ENCODE measurements around the gene VAC14.
"Not testable (repeated sequence)": the region's sequence is repeated elsewhere in the genome, so short reads cannot be mapped to it uniquely, and the experiment has no call there.

VAC14 gene

GRCh38 chr16:70680495-70681381, 120.2 kb downstream of the VAC14 start:
- Mint-ChIP-seq H3K4me1 (ENCODE audit: low read depth) (peaks cover 7% of the 10 kb centered on the region), H3K9me3 (no peaks in the 10 kb centered on the region), H3K27me3 (peaks cover 31% of the 10 kb centered on the region), H3K27ac (no peak overlapping the region), H3K4me3 (no peak overlapping the region), H3K36me3 (ENCODE audit: low read depth) (no peaks in the 10 kb centered on the region)
- no peak for DNase-seq

- Mint-ChIP-seq H3K36me3 (ENCODE audit: low read depth) (no peaks in the 10 kb centered on the region), H3K27ac (no peak overlapping the region), H3K27me3 (peaks cover 26% of the 10 kb centered on the region), H3K4me1 (ENCODE audit: low read depth) (peaks cover 4% of the 10 kb centered on the region), H3K4me3 (no peak overlapping the region), H3K9me3 (no peaks in the 10 kb centered on the region)
- no peak for DNase-seq
Observed at GRCh38 chr16:70679671-70680494, 121.1 kb downstream of the VAC14 start.

- Mint-ChIP-seq H3K36me3 (ENCODE audit: low read depth) (no peaks in the 10 kb centered on the region), H3K27ac (no peak overlapping the region), H3K9me3 (no peaks in the 10 kb centered on the region), H3K4me1 (ENCODE audit: low read depth) (peaks cover 2% of the 10 kb centered on the region), H3K27me3 (peaks cover 20% of the 10 kb centered on the region), H3K4me3 (no peak overlapping the region)
- no peak for DNase-seq
Observed at GRCh38 chr16:70678898-70679670, 121.9 kb downstream of the VAC14 start.

- DNase-seq: no peak
- H3K36me3 Mint-ChIP-seq (ENCODE audit: low read depth): no peaks in the 10 kb centered on the region
- H3K27ac Mint-ChIP-seq: no peak overlapping the region
- H3K9me3 Mint-ChIP-seq: no peaks in the 10 kb centered on the region
- H3K27me3 Mint-ChIP-seq: peaks cover 13% of the 10 kb centered on the region
- H3K4me1 Mint-ChIP-seq (ENCODE audit: low read depth): peaks cover 2% of the 10 kb centered on the region
- no peak overlapping the region for H3K4me3 Mint-ChIP-seq
Observed at GRCh38 chr16:70678121-70678897, 122.6 kb downstream of the VAC14 start.

DNA sequence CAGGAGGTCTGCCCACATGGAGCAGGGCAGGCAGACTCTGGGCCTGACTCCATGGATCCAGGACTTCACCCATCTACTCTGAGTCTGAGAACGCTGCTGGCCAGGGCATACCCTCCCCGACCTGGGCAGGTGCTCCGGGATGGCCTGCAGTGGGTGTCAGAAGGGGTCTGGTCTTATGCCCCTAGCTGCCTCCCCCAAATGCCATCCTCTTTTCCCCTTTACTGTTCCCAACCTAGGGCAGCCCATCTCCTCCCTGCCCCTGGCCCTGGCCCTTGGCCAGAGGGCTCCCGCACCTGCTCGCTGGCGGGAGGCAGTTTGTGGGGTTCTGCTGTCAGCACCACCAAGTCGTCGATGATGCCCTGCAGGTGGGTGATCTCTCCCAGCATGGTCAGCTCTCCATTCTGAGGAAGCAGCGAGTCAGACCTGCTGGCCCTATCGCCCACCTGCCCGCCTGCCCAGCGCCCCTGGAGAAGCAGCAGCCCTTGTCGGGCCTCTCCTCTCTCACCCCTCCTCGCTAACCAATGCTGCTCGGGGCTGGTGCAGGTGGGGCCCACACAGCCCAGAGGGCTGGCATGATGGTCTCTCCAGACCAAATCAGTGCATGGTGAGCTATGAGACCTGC, 123.3 kb downstream of the VAC14 start:
- no peak overlapping the region for H3K4me3 Mint-ChIP-seq
- H3K9me3 Mint-ChIP-seq: no peaks in the 10 kb centered on the region
- no peaks in the 10 kb centered on the region for H3K36me3 Mint-ChIP-seq (ENCODE audit: low read depth)
- peaks cover 6% of the 10 kb centered on the region for H3K27me3 Mint-ChIP-seq
- no peak for DNase-seq
- H3K27ac Mint-ChIP-seq: no peak overlapping the region
- peaks cover 2% of the 10 kb centered on the region for H3K4me1 Mint-ChIP-seq (ENCODE audit: low read depth)

DNA sequence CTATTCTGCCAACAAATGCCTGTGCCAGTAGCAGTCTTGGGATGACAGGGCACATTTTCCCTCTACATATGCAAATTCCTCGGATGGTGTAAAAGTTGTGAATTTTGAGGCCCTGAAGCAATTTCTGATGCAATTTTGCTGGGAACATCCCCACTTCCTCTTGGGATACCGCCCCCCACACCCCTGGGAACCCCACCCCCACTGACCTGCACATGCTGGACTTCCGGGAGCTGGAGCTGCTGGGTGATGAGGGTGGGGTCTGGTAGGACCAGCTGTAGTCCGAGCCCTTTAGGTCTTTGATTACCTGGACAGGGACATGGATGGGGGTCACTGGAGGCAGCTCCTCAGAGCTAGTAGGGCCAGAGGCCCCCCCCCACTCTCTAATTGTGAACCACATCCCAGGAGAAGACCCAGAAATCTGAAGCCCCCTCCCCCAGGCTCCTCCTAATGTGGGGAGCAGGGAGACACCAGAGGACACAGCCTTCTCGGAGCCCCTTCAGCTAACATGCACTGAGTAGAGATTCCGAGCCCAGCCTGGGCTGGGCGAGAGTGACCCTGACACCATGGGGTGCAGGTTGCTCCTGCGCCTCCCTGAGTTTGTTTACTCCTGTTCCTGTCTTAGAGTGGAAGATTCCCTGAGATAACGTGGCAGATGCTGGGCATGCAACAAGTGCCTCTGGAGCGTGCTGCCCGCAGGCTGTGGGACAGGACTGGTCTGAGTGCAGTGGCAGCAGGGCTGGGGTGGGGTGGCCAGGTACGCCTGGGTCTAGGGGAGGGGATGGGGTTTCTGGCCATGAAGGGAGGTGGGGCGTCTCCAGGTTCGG, 124.1 kb downstream of the VAC14 start:
- Mint-ChIP-seq H3K27me3 (peaks cover under 1% of the 10 kb centered on the region), H3K27ac (no peak overlapping the region)

DNA sequence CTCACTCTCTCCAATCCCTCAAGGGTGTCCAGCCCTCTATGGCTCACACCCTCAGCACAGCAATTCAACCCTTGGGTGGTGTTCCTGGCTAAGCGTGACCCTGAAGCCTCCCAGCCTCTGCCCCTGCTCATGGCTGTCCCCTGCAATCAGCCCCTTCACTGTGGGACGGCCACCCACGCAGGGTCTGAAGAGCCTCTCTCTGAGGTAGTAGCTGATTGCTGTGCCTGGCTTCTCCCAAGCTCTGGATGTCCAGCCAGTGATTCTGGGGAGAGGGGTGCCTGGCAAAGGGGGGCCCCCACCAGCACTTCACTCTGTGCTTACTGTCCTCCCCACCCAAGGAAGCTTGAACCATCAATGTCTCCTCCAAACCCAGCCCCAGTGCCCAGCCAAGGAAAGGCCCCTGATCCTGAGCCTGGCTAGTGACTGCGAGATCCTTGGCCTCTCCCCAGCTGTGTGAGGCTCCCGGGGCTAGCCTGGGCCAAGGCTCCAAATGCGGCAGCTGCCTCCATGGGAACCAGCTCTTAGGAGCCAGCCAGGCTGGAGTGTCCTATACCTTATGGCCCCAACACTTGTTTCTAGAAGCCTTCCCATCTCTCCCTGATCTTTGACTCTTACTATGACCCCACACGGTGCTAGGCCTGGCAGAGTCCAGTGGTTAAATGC, 125.0 kb downstream of the VAC14 start:
- peaks cover 2% of the 10 kb centered on the region for H3K4me1 Mint-ChIP-seq (ENCODE audit: low read depth)
- no peak overlapping the region for H3K4me3 Mint-ChIP-seq
- no peaks in the 10 kb centered on the region for H3K9me3 Mint-ChIP-seq
- DNase-seq: no peak
- no peaks in the 10 kb centered on the region for H3K36me3 Mint-ChIP-seq (ENCODE audit: low read depth)
- H3K27ac Mint-ChIP-seq: no peak overlapping the region
- H3K27me3 Mint-ChIP-seq: no peaks in the 10 kb centered on the region

More for the DNA sequence above, 124.1 kb downstream of the VAC14 start:
- H3K36me3 Mint-ChIP-seq (ENCODE audit: low read depth): no peaks in the 10 kb centered on the region
- H3K4me3 Mint-ChIP-seq: no peak overlapping the region
- no peaks in the 10 kb centered on the region for H3K9me3 Mint-ChIP-seq
- peaks cover 2% of the 10 kb centered on the region for H3K4me1 Mint-ChIP-seq (ENCODE audit: low read depth)
- DNase-seq: no peak

DNA sequence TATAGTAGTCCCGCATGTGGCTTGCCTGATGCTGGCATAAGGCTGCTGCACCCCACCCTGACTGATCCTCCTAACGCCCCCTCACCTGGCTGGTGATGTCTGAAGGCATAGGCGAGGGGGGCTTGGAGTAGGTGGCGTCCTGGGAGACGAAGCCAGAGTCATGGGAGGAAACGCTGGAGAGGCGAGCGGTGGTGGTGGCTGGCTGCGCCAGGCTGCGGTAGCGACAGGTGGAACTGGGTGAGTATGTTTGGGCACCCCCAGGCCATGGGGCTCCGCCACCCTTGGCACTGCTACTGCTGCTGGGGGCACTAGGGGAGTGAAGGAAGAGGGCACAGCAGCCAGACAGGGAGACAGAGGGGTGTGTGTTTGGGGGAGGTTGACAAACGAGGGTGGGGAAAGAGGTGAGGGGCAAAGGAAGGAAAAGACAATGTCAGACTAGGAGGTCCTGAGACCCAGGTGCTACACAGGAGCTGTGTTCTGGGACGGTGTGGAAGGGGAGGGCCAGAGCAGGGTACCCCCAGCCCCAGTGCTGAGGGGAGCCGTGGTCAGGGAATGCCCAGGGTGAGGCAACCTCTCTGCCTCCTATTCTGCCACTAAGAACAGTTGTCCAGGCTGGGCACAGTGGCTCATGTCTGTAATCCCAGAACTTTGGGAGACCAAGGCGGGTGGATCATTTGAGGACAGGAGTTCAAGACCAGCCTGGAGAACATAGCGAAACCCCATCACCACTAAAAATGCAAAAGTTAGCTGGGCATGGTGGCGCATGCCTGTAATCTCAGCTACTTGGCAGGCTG, 126.5 kb downstream of the VAC14 start:
- Mint-ChIP-seq H3K4me1 (ENCODE audit: low read depth) (peaks cover 2% of the 10 kb centered on the region), H3K36me3 (ENCODE audit: low read depth) (no peaks in the 10 kb centered on the region), H3K9me3 (no peaks in the 10 kb centered on the region), H3K4me3 (no peak overlapping the region), H3K27ac (no peak overlapping the region), H3K27me3 (no peaks in the 10 kb centered on the region)
- DNase-seq: no peak

GRCh38 chr16:70670938-70671337, 130.0 kb downstream of the VAC14 start:
- not testable (repeated sequence) for DNase-seq; H3K27me3 Mint-ChIP-seq; H3K4me3 Mint-ChIP-seq; H3K9me3 Mint-ChIP-seq; H3K36me3 Mint-ChIP-seq (ENCODE audit: low read depth); H3K27ac Mint-ChIP-seq; H3K4me1 Mint-ChIP-seq (ENCODE audit: low read depth)

DNA sequence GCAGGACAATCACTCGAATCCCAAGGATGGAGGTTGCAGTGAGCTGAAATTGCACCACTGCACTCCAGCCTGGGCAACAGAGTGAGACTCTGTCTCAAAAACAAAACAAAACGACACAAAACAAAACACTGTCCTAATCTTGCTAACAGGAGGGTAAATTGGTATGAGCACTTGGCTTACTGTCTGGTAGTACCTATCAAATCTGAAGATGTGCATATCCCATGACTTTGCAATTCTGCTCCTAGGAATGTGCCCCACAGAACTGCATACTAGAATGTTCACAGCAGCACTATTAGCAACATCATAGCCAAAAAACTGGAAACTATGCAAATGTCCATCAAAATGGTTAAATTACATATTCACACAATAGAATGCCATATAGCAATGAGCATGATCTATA, 130.8 kb downstream of the VAC14 start:
- H3K9me3 Mint-ChIP-seq: no peaks in the 10 kb centered on the region
- H3K27me3 Mint-ChIP-seq: no peaks in the 10 kb centered on the region
- no peak overlapping the region for H3K4me3 Mint-ChIP-seq
- DNase-seq: no peak
- peaks cover 3% of the 10 kb centered on the region for H3K36me3 Mint-ChIP-seq (ENCODE audit: low read depth)
- no peak overlapping the region for H3K27ac Mint-ChIP-seq
- no peaks in the 10 kb centered on the region for H3K4me1 Mint-ChIP-seq (ENCODE audit: low read depth)

DNA sequence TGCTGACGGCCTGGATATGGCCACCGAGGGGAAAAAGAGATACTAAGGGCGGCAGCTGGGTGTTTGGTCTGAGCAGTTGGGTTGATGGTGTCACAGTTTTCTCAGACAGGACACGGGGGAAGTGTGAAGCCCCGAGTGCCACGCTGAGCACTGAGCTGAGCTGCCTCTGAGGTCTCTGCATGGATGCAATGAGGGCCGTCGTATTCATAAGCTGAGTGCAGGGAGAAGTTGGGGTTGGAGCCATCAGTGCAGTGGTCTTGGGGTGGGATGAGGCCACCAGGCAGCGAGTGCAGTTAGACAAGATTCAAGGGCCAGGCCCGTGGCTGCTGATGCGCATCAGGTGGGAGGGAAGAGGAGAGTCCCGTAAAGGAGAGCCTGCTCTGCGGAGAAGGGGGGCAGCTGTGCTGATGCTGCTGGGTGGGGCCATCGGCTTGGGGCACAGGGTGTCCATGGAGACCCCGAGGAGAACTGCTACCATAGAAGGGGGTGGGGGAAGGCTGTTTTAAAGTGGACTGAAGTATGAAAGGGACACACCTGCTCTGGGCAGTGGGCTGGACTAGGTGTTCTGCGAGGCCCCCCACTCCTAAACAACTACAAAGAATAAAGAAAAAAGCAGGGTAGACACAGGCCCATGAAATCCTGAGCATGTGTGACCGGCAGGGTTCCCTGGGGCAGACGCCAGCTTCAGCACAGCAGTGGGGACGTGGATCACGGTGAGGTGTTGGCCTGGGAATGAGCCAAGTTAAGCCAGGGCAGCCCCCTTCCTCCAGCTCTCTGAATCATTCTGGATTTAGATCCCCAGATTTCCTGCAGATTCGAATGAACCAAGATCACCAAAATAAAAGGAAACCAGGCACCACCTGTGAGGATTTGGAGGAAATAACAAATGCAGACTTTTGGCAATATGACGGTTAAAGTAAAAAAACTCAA, 134.9 kb downstream of the VAC14 start:
- DNase-seq: no peak
- H3K4me1 Mint-ChIP-seq (ENCODE audit: low read depth): no peaks in the 10 kb centered on the region
- no peak overlapping the region for H3K27ac Mint-ChIP-seq
- H3K27me3 Mint-ChIP-seq: no peaks in the 10 kb centered on the region
- peaks cover 3% of the 10 kb centered on the region for H3K36me3 Mint-ChIP-seq (ENCODE audit: low read depth)
- H3K4me3 Mint-ChIP-seq: no peak overlapping the region
- no peaks in the 10 kb centered on the region for H3K9me3 Mint-ChIP-seq
